Endodermal cell (in vitro differentiated cells): Measurements from ENCODE around the gene FKBP1B. TPM values are rescaled to one million over a fixed set of nuclear protein-coding genes. Genes with fewer than 3 reads are reported as not detected.

Experiments used
- DNase-seq: peaks from one replicate; pipeline ENCODE4 v3.0.0-alpha.2; 2017
- H3K27ac ChIP-seq: 2 replicates; pipeline ENCODE4 v1.5.1; 2013; ENCODE audit warnings: mild to moderate bottlenecking, low read depth, low read length, moderate library complexity
- H3K27me3 ChIP-seq: 2 replicates; pipeline ENCODE4 v1.6.1; 2013; ENCODE audit warnings: mild to moderate bottlenecking, low read length, moderate library complexity; ENCODE audit not compliant: insufficient read depth, control insufficient read depth, poor library complexity, severe bottlenecking
- H3K36me3 ChIP-seq: 2 replicates; pipeline ENCODE4 v1.7.0; 2013; ENCODE audit warnings: mild to moderate bottlenecking, low read length, moderate library complexity; ENCODE audit not compliant: control insufficient read depth, insufficient read depth
- H3K4me1 ChIP-seq: one replicate; pipeline ENCODE4 v1.7.0; 2013; ENCODE audit warnings: low read length; ENCODE audit not compliant: control insufficient read depth, insufficient read depth
- H3K4me3 ChIP-seq: 2 replicates; pipeline ENCODE4 v1.5.1; 2013; ENCODE audit warnings: mild to moderate bottlenecking, low read length, moderate library complexity
- H3K9ac ChIP-seq: 2 replicates; pipeline ENCODE4 v1.6.1; 2013; ENCODE audit warnings: mild to moderate bottlenecking, low read length, moderate library complexity; ENCODE audit not compliant: poor library complexity, severe bottlenecking; ENCODE audit errors: extremely low read depth
- H3K9me3 ChIP-seq: 2 replicates; pipeline ENCODE4 v1.6.1; 2013; ENCODE audit warnings: mild to moderate bottlenecking, low read length, moderate library complexity; ENCODE audit not compliant: control insufficient read depth
- H3K27ac Mint-ChIP-seq: 2 replicates; pipeline ENCODE4 v1.8.0; 2020; ENCODE audit warnings: mixed read lengths
- H3K27me3 Mint-ChIP-seq: 2 replicates; pipeline ENCODE4 v1.8.0; 2021; ENCODE audit warnings: mild to moderate bottlenecking, mixed read lengths; ENCODE audit not compliant: insufficient read depth
- H3K36me3 Mint-ChIP-seq: 2 replicates; pipeline ENCODE4 v1.8.0; 2020; ENCODE audit warnings: low read depth, mixed read lengths
- H3K4me1 Mint-ChIP-seq: 2 replicates; pipeline ENCODE4 v1.8.0; 2020; ENCODE audit warnings: mixed read lengths
- H3K4me3 Mint-ChIP-seq: 2 replicates; pipeline ENCODE4 v1.8.0; 2020; ENCODE audit warnings: mild to moderate bottlenecking, moderate library complexity, mixed read lengths
- H3K9me3 Mint-ChIP-seq: 2 replicates; pipeline ENCODE4 v1.8.0; 2020; ENCODE audit warnings: mild to moderate bottlenecking, mixed read lengths
- WGBS, 2 experiments: methylation state at CpG; one replicate each; pipeline versions ENCODE4 v1.1.5 to v1.1.7; 2013; ENCODE audit warnings: missing lambda C conversion rate in 2 of 2, mixed read lengths in 1 of 2; ENCODE audit not compliant: insufficient coverage in 1 of 2, insufficient read length in 1 of 2; 5-methylcytosine and 5-hydroxymethylcytosine counted together
- total RNA-seq, 2 donors: library from RNA; stranded (reverse); fragmentation: NEBNext Ultra II Directional in 1 of 2; extraction: Animal tissue kit (Norgen Biotek cat#: 25700) in 1 of 2; gene quantifications; 2 replicates in 1 of 2; 3 replicates in 1 of 2; pipeline ENCODE4 v1.2.1, GENCODE V29; 2021
- TF ChIP-seq, protein P1 (sequence below): fragments of 200-600 bp; sonication (generic); conservative IDR thresholded peaks from 2 replicates; pipeline ENCODE4 v1.5.0; 2021; ENCODE audit warnings: antibody characterized with exemption, mild to moderate bottlenecking

Gene FKBP1B
- total RNA-seq, 2 donors from 2014 or later, result 35.3 to 39.0 TPM

DNA sequence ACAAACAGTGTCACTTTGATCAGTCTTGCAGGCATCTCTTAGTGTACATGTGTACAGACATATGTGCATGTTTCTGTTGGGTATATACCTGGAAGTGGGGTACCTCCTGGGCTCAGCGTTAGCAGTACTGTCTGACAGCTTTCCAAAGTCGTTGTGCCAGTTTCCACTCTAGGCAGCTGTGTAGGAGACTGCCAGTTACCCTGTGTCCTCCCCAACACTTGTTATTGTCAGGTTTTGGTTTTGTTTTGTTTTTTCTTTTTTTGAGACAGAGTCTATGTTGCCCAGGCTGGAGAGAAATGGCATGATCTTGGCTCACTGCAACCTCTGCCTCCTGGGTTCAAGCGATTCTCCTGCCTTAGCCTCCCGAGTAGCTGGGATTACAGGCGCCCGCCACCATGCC is 6.2 kb downstream of the FKBP1B start:
- no peak overlapping the region for H3K4me3 Mint-ChIP-seq
- WGBS, 2 experiments, result 91 to 99% methylated on average over 5 to 6 of the region's 6 CpGs

DNA sequence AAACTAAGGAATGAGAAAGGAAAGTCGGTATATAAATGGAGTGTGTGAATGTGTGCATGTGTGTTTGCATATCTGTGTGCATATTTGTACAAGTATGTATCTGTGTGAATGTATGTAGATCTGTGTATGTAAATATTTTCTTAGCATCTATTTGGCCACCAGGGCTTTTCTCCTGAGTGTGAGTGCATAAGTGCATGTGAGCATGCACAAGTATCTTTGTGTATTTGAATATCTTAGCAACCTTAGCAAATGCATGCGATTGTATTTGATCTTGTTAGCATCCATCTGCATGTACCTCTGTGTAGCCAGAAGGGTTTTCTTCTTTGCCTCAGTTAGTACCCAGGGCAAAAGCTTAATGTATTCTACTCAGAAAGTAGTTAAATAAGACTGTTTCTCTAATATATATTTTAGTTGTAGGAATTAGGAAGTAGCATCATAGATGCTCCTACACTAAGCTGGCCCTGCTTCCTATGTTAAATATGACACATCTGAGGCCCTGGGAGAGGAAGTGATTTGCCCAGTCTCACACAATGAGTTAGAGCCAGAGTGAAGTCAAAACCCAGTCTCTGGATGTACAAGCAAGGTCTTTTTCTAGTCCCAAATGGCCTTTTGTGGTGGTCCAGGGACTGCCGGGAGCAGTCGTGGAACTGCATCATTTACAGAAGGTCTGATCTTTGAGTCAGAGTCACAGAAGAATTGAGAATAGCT is 9.2 kb downstream of the FKBP1B start:
- no peaks in the 10 kb centered on the region for H3K27me3 Mint-ChIP-seq
- peaks cover 35% of the 10 kb centered on the region for H3K36me3 Mint-ChIP-seq
- WGBS, 2 experiments, result 92 to 93% methylated on average over 3 to 4 of the region's 4 CpGs

More for the DNA sequence above, 6.2 kb downstream of the FKBP1B start:
- peaks cover 3% of the 10 kb centered on the region for H3K36me3 ChIP-seq
- H3K9me3 Mint-ChIP-seq, result no peaks in the 10 kb centered on the region
- no peak for DNase-seq
- peaks cover 17% of the 10 kb centered on the region for H3K36me3 Mint-ChIP-seq
- H3K4me1 Mint-ChIP-seq, result no peaks in the 10 kb centered on the region
- H3K9ac ChIP-seq, result no peak overlapping the region
- H3K4me3 ChIP-seq, result no peak overlapping the region
- no peaks in the 10 kb centered on the region for H3K4me1 ChIP-seq
- no peaks in the 10 kb centered on the region for H3K27me3 Mint-ChIP-seq
- no peak overlapping the region for H3K27ac Mint-ChIP-seq
- no peak overlapping the region for H3K27ac ChIP-seq
- H3K27me3 ChIP-seq, result no peaks in the 10 kb centered on the region
- H3K9me3 ChIP-seq, result no peaks in the 10 kb centered on the region
- TF ChIP-seq, protein P1, sequence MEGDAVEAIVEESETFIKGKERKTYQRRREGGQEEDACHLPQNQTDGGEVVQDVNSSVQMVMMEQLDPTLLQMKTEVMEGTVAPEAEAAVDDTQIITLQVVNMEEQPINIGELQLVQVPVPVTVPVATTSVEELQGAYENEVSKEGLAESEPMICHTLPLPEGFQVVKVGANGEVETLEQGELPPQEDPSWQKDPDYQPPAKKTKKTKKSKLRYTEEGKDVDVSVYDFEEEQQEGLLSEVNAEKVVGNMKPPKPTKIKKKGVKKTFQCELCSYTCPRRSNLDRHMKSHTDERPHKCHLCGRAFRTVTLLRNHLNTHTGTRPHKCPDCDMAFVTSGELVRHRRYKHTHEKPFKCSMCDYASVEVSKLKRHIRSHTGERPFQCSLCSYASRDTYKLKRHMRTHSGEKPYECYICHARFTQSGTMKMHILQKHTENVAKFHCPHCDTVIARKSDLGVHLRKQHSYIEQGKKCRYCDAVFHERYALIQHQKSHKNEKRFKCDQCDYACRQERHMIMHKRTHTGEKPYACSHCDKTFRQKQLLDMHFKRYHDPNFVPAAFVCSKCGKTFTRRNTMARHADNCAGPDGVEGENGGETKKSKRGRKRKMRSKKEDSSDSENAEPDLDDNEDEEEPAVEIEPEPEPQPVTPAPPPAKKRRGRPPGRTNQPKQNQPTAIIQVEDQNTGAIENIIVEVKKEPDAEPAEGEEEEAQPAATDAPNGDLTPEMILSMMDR, result no peak

DNA sequence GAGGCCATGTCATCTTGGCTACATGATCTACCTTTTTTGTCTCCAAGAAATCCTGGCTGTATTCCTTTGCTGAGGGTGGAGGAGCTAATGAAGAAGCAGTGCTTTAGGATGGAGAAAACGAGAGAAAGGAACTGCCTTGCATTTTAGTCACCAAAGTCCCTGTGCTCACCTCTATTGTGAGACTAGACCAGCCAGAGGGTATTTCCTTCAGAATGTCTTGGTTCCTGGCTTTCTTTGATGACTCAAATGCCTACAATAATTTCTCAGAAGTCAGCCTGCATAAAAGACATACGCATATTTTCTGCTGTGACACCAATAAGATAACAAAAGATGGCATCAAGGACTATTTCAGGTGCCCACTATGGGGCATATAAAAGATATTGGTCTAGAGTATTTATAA is 15.8 kb downstream of the FKBP1B start:
- no peak overlapping the region for H3K4me3 ChIP-seq
- Mint-ChIP-seq H3K4me3 (no peak overlapping the region), H3K9me3 (no peaks in the 10 kb centered on the region), H3K4me1 (no peaks in the 10 kb centered on the region), H3K27me3 (no peaks in the 10 kb centered on the region), H3K36me3 (peaks cover 53% of the 10 kb centered on the region), H3K27ac (no peak overlapping the region)
- H3K36me3 ChIP-seq, result peaks cover 49% of the 10 kb centered on the region
- 83 to 91% methylated on average over 2 of the region's 2 CpGs for WGBS, 2 experiments
- H3K27ac ChIP-seq, result no peak overlapping the region
- H3K4me1 ChIP-seq, result no peaks in the 10 kb centered on the region
- H3K27me3 ChIP-seq, result no peaks in the 10 kb centered on the region
- H3K9ac ChIP-seq, result no peak overlapping the region
- no peak for DNase-seq
- TF ChIP-seq, protein P1, result no peak
- H3K9me3 ChIP-seq, result no peaks in the 10 kb centered on the region

More for the DNA sequence above, 9.2 kb downstream of the FKBP1B start:
- no peak overlapping the region for H3K4me3 Mint-ChIP-seq
- peaks cover 7% of the 10 kb centered on the region for H3K36me3 ChIP-seq
- no peak overlapping the region for H3K27ac ChIP-seq
- DNase-seq, result no peak
- no peaks in the 10 kb centered on the region for H3K9me3 ChIP-seq
- H3K9me3 Mint-ChIP-seq, result no peaks in the 10 kb centered on the region
- H3K4me1 Mint-ChIP-seq, result no peaks in the 10 kb centered on the region
- no peaks in the 10 kb centered on the region for H3K4me1 ChIP-seq
- H3K4me3 ChIP-seq, result no peak overlapping the region
- TF ChIP-seq, protein P1, result no peak
- no peak overlapping the region for H3K27ac Mint-ChIP-seq
- no peak overlapping the region for H3K9ac ChIP-seq
- no peaks in the 10 kb centered on the region for H3K27me3 ChIP-seq
